HCT116 (cell line): ENCODE data around the gene STXBP5. TPM values are rescaled to one million over a fixed set of nuclear protein-coding genes. Genes with fewer than 3 reads are reported as not detected.

Experiments
- ATAC-seq: fragments of 200-7000 bp; cut with Tn5 transposase; 2 replicates; pipeline ENCODE4 v1.9.1; 2020; ENCODE audit warnings: mild to moderate bottlenecking, moderate library complexity
- BruUV-seq: library from RNA; stranded (reverse); fragments of 400-500 nt; replicated peaks from 2 replicates; lab custom pipeline; 2021; lab: Mats Ljungman, UMichigan
- CTCF ChIA-PET: fragments of 300-600 bp; sonication (Branson Sonifier 250); formaldehyde crosslinking; loops from one replicate; lab custom pipeline; 2021; ENCODE audit warnings: antibody characterized with exemption; lab: Charles Lee
- POLR2A ChIA-PET: fragments of 300-600, 350-600 bp; sonication (Branson Sonifier 250); formaldehyde crosslinking; loops from one replicate; lab custom pipeline; 2021; ENCODE audit warnings: antibody characterized with exemption; lab: Charles Lee
- RAD21 ChIA-PET, 2 experiments: fragments of 300-600 bp; sonication (Branson Sonifier 250); formaldehyde crosslinking; loops; one replicate each; lab custom pipeline; 2023; ENCODE audit warnings: low total read pairs in 2 of 2; ENCODE audit not compliant: uncharacterized antibody in 2 of 2, unreplicated experiment in 2 of 2, low non-redundant PET in 1 of 2; lab: Charles Lee
- DNase-seq: peaks from one replicate; pipeline ENCODE4 v3.0.0-alpha.2; 2010; ENCODE audit warnings: low read depth, low spot score
- H2AFZ ChIP-seq: fragments of 200-600 bp; shearing (Covaris generic), sonication (generic); 2 replicates; pipeline ENCODE4 v1.6.1; 2017; ENCODE audit warnings: low read depth, mixed run types, mixed read lengths, antibody characterized with exemption, low read length; ENCODE audit not compliant: poor library complexity, severe bottlenecking
- H3K27ac ChIP-seq: 2 replicates; pipeline ENCODE4 v1.5.1; 2012; ENCODE audit warnings: low read depth, low read length
- H3K27me3 ChIP-seq: fragments of 200-600 bp; sonication (generic); 2 replicates; pipeline ENCODE4 v1.6.1; 2016; ENCODE audit warnings: mixed run types, low read length, mixed read lengths; ENCODE audit not compliant: insufficient read depth
- H3K36me3 ChIP-seq, 2 experiments: fragments of 200-500 bp in 1 of 2; fragments of 200-600 bp in 1 of 2; sonication (Bioruptor generic) in 1 of 2; sonication (generic) in 1 of 2; 2 replicates each; pipeline versions ENCODE4 v1.5.1 to v1.6.1; 2014 to 2016; ENCODE audit warnings: low read length in 2 of 2, inconsistent platforms in 1 of 2, mixed read lengths in 1 of 2, mixed run types in 1 of 2; ENCODE audit not compliant: insufficient read depth in 2 of 2, control insufficient read depth in 1 of 2
- H3K4me1 ChIP-seq, 2 experiments: fragments of 200-600 bp in 1 of 2; sonication (generic) in 1 of 2; 2 replicates each; pipeline versions ENCODE4 v1.5.1 to v1.6.1; 2012 to 2017; ENCODE audit warnings: low read length in 2 of 2, inconsistent platforms in 1 of 2, mild to moderate bottlenecking in 1 of 2, mixed read lengths in 1 of 2, mixed run types in 1 of 2, moderate library complexity in 1 of 2; ENCODE audit not compliant: insufficient read depth in 2 of 2, control insufficient read depth in 1 of 2
- H3K4me2 ChIP-seq: fragments of 200-600 bp; sonication (generic); 2 replicates; pipeline ENCODE4 v1.6.1; 2017; ENCODE audit warnings: mixed run types, low read length, mixed read lengths
- H3K4me3 ChIP-seq, 2 experiments: fragments of 200-600 bp in 1 of 2; sonication (generic) in 1 of 2; replicated peaks in 1 of 2; 2 replicates each; pipeline ENCODE4 v1.5.1; 2011 to 2016; ENCODE audit warnings: low read length in 2 of 2, control low read depth in 1 of 2, low read depth in 1 of 2, mild to moderate bottlenecking in 1 of 2, mixed read lengths in 1 of 2, mixed run types in 1 of 2
- H3K79me2 ChIP-seq: fragments of 200-600 bp; sonication (generic); 2 replicates; pipeline ENCODE4 v1.6.1; 2017; ENCODE audit warnings: mild to moderate bottlenecking, mixed run types, low read length, moderate library complexity, mixed read lengths; ENCODE audit not compliant: insufficient read depth
- H3K9ac ChIP-seq: fragments of 200-600 bp; sonication (generic); 2 replicates; pipeline ENCODE4 v1.6.1; 2016; ENCODE audit warnings: low read length, mixed read lengths
- H3K9me2 ChIP-seq: fragments of 200-600 bp; sonication (generic), shearing (Covaris generic); 2 replicates; pipeline ENCODE4 v1.6.1; 2017; ENCODE audit warnings: mixed run types, mild to moderate bottlenecking, moderate library complexity; ENCODE audit not compliant: insufficient read depth
- H3K9me3 ChIP-seq, 2 experiments: fragments of 200-500 bp in 1 of 2; fragments of 200-600 bp in 1 of 2; sonication (Bioruptor generic) in 1 of 2; sonication (generic) in 1 of 2; 2 replicates each; pipeline ENCODE4 v1.6.1; 2014 to 2017; ENCODE audit warnings: low read length in 2 of 2, mixed read lengths in 2 of 2, inconsistent platforms in 1 of 2, low read depth in 1 of 2, mild to moderate bottlenecking in 1 of 2, mixed run types in 1 of 2, moderate library complexity in 1 of 2; ENCODE audit not compliant: control insufficient read depth in 1 of 2, insufficient read depth in 1 of 2
- H4K20me1 ChIP-seq: fragments of 200-600 bp; sonication (generic), shearing (Covaris generic); 2 replicates; pipeline ENCODE4 v1.6.1; 2017; ENCODE audit warnings: mixed run types, mild to moderate bottlenecking, moderate library complexity; ENCODE audit not compliant: insufficient read depth
- CBX3 ChIP-seq: IDR thresholded peaks from 2 replicates; pipeline ENCODE4 v1.6.1; 2012; ENCODE audit warnings: low read depth
- EGR1 ChIP-seq: IDR thresholded peaks from 2 replicates; pipeline ENCODE4 v1.6.1; 2012; ENCODE audit warnings: low read depth
- ELF1 ChIP-seq: IDR thresholded peaks from 2 replicates; pipeline ENCODE4 v1.6.1; 2012; ENCODE audit warnings: low read depth, borderline replicate concordance
- EZH2phosphoT487 ChIP-seq: fragments of 200-600 bp; IDR thresholded peaks from 2 replicates; pipeline ENCODE4 v1.6.1; 2018; ENCODE audit warnings: antibody characterized with exemption, borderline replicate concordance
- RAD21 ChIP-seq: IDR thresholded peaks from 2 replicates; pipeline ENCODE4 v1.6.1; 2012; ENCODE audit warnings: low read depth, mild to moderate bottlenecking
- SP1 ChIP-seq: IDR thresholded peaks from 2 replicates; pipeline ENCODE4 v1.6.1; 2012; ENCODE audit warnings: low read depth
- YY1 ChIP-seq: IDR thresholded peaks from 2 replicates; pipeline ENCODE4 v1.6.1; 2011; ENCODE audit warnings: low read length, low read depth, moderate library complexity, mild to moderate bottlenecking; ENCODE audit not compliant: insufficient replicate concordance; ENCODE audit errors: extremely low read depth
- ZFX ChIP-seq: fragments of 450-650 bp; IDR thresholded peaks from 2 replicates; pipeline ENCODE4 v1.6.1; 2017
- intact Hi-C: fragments of 100-400 bp; cut with micrococcal nuclease; formaldehyde crosslinking; loops from 2 replicates; pipeline ENCODE4 v1.10.0; 2022
- total RNA-seq: library from RNA; stranded (reverse); gene quantifications from one replicate; pipeline ENCODE4 v1.2.1, GENCODE V29; 2021; ENCODE audit not compliant: unreplicated experiment
- TF ChIP-seq, protein P1 (sequence below): IDR thresholded peaks from 2 replicates; pipeline ENCODE4 v1.6.1; 2012
- TF ChIP-seq, protein P2 (sequence below): IDR thresholded peaks from 2 replicates; pipeline ENCODE4 v1.6.1; 2011; ENCODE audit warnings: mild to moderate bottlenecking, low read length, moderate library complexity; ENCODE audit not compliant: insufficient replicate concordance; ENCODE audit errors: extremely low read depth
- TF ChIP-seq, protein P3 (sequence below), 3 experiments: fragments of 200-600 bp in 1 of 3; sonication (generic) in 1 of 3; IDR thresholded peaks in 2 of 3; conservative IDR thresholded peaks in 1 of 3; 2 replicates each; pipeline ENCODE4 v1.5.1; 2012 to 2017; ENCODE audit warnings: low read depth in 2 of 3, low read length in 2 of 3, antibody characterized with exemption in 1 of 3, borderline replicate concordance in 1 of 3, control low read depth in 1 of 3, mild to moderate bottlenecking in 1 of 3, mixed read lengths in 1 of 3, mixed run types in 1 of 3, moderate library complexity in 1 of 3; ENCODE audit not compliant: insufficient read depth in 1 of 3
- TF ChIP-seq, protein P4 (sequence below): IDR thresholded peaks from 2 replicates; pipeline ENCODE4 v1.6.1; 2012

The STXBP5 gene
- total RNA-seq, 1 experiment from 2014 or later: 12.6 TPM

DNA sequence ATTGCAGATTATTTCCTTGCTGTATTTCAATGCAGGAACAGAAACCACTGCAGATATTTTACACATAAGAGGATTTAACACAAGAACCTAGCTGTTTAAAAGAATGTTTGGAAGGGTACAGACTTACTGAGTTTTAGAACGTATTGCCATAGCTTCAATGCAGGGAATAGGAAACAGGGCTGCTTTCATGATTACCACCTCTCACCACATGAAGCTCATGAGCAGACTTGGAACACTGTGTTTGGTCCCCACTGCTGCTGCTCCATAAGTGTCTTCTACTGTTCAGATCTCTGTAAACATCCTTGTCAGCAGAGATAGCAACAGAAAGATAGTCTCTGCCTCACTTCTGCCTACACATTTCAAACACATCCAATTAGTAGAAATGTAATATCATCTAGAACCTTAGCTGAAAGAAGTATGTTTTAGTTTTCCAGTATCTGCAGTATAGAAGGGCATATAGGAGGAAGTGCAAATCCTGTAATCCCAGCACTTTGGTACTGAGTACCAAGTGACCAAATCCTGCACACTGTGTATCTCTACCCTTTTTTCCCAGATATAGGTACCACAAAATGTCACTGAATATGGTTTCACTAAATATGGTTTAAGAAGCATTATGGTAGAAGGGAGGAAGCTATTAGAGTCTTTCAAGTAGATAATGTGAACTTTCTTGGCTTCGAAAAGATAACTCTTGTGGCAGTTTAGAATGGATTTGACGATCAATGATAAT, 51.9 kb downstream of the STXBP5 start:
- POLR2A ChIA-PET: no interaction called here

More for the DNA sequence above, 51.9 kb downstream of the STXBP5 start:
- no peaks in the 10 kb centered on the region for H3K4me1 ChIP-seq
- ChIA-PET RAD21 (no interaction called here), CTCF (no interaction called here)
- H3K79me2 ChIP-seq: no peaks in the 10 kb centered on the region
- intact Hi-C loops: no loop called here
- no TSS peak for BruUV-seq
- H3K4me3 ChIP-seq: no peak overlapping the region
- no peak for ATAC-seq
- H2AFZ ChIP-seq: no peak overlapping the region
- no peak for DNase-seq
- TF ChIP-seq SP1: no peak
- TF ChIP-seq, protein P1, sequence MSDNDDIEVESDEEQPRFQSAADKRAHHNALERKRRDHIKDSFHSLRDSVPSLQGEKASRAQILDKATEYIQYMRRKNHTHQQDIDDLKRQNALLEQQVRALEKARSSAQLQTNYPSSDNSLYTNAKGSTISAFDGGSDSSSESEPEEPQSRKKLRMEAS: no peak
- no peak for TF ChIP-seq EZH2phosphoT487
- TF ChIP-seq, protein P2, sequence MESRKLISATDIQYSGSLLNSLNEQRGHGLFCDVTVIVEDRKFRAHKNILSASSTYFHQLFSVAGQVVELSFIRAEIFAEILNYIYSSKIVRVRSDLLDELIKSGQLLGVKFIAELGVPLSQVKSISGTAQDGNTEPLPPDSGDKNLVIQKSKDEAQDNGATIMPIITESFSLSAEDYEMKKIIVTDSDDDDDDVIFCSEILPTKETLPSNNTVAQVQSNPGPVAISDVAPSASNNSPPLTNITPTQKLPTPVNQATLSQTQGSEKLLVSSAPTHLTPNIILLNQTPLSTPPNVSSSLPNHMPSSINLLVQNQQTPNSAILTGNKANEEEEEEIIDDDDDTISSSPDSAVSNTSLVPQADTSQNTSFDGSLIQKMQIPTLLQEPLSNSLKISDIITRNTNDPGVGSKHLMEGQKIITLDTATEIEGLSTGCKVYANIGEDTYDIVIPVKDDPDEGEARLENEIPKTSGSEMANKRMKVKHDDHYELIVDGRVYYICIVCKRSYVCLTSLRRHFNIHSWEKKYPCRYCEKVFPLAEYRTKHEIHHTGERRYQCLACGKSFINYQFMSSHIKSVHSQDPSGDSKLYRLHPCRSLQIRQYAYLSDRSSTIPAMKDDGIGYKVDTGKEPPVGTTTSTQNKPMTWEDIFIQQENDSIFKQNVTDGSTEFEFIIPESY: no peak
- TF ChIP-seq, protein P3, sequence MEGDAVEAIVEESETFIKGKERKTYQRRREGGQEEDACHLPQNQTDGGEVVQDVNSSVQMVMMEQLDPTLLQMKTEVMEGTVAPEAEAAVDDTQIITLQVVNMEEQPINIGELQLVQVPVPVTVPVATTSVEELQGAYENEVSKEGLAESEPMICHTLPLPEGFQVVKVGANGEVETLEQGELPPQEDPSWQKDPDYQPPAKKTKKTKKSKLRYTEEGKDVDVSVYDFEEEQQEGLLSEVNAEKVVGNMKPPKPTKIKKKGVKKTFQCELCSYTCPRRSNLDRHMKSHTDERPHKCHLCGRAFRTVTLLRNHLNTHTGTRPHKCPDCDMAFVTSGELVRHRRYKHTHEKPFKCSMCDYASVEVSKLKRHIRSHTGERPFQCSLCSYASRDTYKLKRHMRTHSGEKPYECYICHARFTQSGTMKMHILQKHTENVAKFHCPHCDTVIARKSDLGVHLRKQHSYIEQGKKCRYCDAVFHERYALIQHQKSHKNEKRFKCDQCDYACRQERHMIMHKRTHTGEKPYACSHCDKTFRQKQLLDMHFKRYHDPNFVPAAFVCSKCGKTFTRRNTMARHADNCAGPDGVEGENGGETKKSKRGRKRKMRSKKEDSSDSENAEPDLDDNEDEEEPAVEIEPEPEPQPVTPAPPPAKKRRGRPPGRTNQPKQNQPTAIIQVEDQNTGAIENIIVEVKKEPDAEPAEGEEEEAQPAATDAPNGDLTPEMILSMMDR (IDR thresholded peaks at IDR 0.05 in 2 of 3, conservative IDR thresholded peaks at IDR 0.05 in 1 of 3; ENCODE audit: borderline replicate concordance in 1 of 3, insufficient read depth in 1 of 3, low read depth in 2 of 3, low read length in 2 of 3): no peak
- no peak for TF ChIP-seq ZFX
- TF ChIP-seq EGR1: no peak
- TF ChIP-seq ELF1: no peak
- TF ChIP-seq RAD21: no peak
- no peak for TF ChIP-seq YY1
- TF ChIP-seq, protein P4, sequence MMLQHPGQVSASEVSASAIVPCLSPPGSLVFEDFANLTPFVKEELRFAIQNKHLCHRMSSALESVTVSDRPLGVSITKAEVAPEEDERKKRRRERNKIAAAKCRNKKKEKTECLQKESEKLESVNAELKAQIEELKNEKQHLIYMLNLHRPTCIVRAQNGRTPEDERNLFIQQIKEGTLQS: no peak
- TF ChIP-seq CBX3: no peak
- H3K4me2 ChIP-seq: no peak overlapping the region
- H3K9me2 ChIP-seq: no peaks in the 10 kb centered on the region
- no peaks in the 10 kb centered on the region for H3K9me3 ChIP-seq
- no peaks in the 10 kb centered on the region for H3K36me3 ChIP-seq
- no peak overlapping the region for H3K9ac ChIP-seq
- H3K27ac ChIP-seq: no peak overlapping the region
- H3K27me3 ChIP-seq: no peaks in the 10 kb centered on the region
- H4K20me1 ChIP-seq: no peaks in the 10 kb centered on the region
